HEK293 (cell line): ENCODE data around the gene TECTA.

ENCODE experiments used
- ZNF10 ChIP-seq: fragments of 450-650 bp; formaldehyde crosslinking; IDR thresholded peaks from 2 replicates; pipeline ENCODE4 v1.5.1; 2017; ENCODE audit warnings: missing biosample characterization, missing genetic modification characterization
- ZNF132 ChIP-seq: fragments of 450-650 bp; formaldehyde crosslinking; IDR thresholded peaks from 2 replicates; pipeline ENCODE4 v1.5.1; 2017; ENCODE audit warnings: missing biosample characterization, missing genetic modification characterization, borderline replicate concordance
- ZNF138 ChIP-seq: fragments of 450-650 bp; formaldehyde crosslinking; IDR thresholded peaks from 2 replicates; pipeline ENCODE4 v1.5.1; 2016; ENCODE audit warnings: missing biosample characterization, missing genetic modification characterization, borderline replicate concordance
- ZNF174 ChIP-seq: fragments of 450-650 bp; formaldehyde crosslinking; IDR thresholded peaks from 2 replicates; pipeline ENCODE4 v1.5.0; 2017; ENCODE audit warnings: missing biosample characterization, mild to moderate bottlenecking, missing genetic modification characterization
- ZNF211 ChIP-seq: fragments of 450-650 bp; formaldehyde crosslinking; IDR thresholded peaks from 2 replicates; pipeline ENCODE4 v1.5.1; 2016; ENCODE audit warnings: low read depth, missing biosample characterization, missing genetic modification characterization
- ZNF416 ChIP-seq: fragments of 450-650 bp; formaldehyde crosslinking; IDR thresholded peaks from 2 replicates; pipeline ENCODE4 v1.5.1; 2016; ENCODE audit warnings: missing biosample characterization, missing genetic modification characterization
- ZNF560 ChIP-seq: fragments of 450-650 bp; formaldehyde crosslinking; IDR thresholded peaks from 2 replicates; pipeline ENCODE4 v1.5.1; 2017; ENCODE audit warnings: missing biosample characterization, missing genetic modification characterization, borderline replicate concordance
- ZNF670 ChIP-seq: fragments of 450-650 bp; formaldehyde crosslinking; IDR thresholded peaks from 2 replicates; pipeline ENCODE4 v1.5.1; 2016; ENCODE audit warnings: missing biosample characterization, missing genetic modification characterization, low read depth
- ZNF830 ChIP-seq: fragments of 450-650 bp; IDR thresholded peaks from 2 replicates; pipeline ENCODE4 v1.5.0; 2018; ENCODE audit warnings: missing biosample characterization, missing genetic modification characterization, low read depth, mild to moderate bottlenecking, moderate library complexity
- TF ChIP-seq, protein P1 (sequence below): fragments of 450-650 bp; formaldehyde crosslinking; IDR thresholded peaks from 2 replicates; pipeline ENCODE4 v1.5.1; 2016; ENCODE audit warnings: missing biosample characterization, missing genetic modification characterization
- TF ChIP-seq, protein P2 (sequence below): fragments of 450-650 bp; formaldehyde crosslinking; IDR thresholded peaks from 2 replicates; pipeline ENCODE4 v1.5.1; 2016; ENCODE audit warnings: missing biosample characterization, missing genetic modification characterization
- TF ChIP-seq, protein P3 (sequence below): fragments of 450-650 bp; IDR thresholded peaks from 2 replicates; pipeline ENCODE4 v1.5.1; 2018; ENCODE audit warnings: missing biosample characterization, missing genetic modification characterization
- TF ChIP-seq, protein P4 (sequence below): fragments of 450-650 bp; formaldehyde crosslinking; IDR thresholded peaks from 2 replicates; pipeline ENCODE4 v1.5.1; 2016; ENCODE audit warnings: missing biosample characterization, missing genetic modification characterization

DNA sequence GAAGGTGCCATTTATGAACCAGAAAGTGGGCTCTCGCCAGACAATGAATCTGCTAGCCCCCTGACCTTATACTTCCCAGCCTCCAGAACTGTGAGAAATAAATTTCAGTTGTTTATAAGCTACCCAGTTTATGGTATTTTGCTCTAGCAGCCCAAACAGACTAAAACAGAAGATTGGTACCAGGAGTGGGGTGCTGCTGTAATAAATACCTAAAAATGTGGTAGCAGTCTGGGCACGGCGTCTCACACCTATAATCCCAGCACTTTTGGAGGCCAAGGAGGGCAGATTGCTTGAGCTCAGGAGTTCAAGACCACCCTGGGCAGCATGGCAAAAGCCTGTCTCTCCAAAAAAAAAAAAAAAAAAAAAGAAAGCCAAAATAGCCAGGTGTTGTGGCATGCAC is 21.3 kb downstream of the TECTA start:
- TF ChIP-seq ZNF132 (tag by site-specific recombination) (no peak), ZNF560 (tag by site-specific recombination) (no peak), ZNF670 (tag by site-specific recombination) (no peak), ZNF174 (tag by site-specific recombination) (no peak), ZNF211 (tag by site-specific recombination) (no peak), ZNF830 (tag by site-specific recombination) (no peak), ZNF10 (tag by site-specific recombination) (no peak), ZNF416 (no peak), ZNF138 (tag by site-specific recombination) (no peak)
- TF ChIP-seq, protein P1, sequence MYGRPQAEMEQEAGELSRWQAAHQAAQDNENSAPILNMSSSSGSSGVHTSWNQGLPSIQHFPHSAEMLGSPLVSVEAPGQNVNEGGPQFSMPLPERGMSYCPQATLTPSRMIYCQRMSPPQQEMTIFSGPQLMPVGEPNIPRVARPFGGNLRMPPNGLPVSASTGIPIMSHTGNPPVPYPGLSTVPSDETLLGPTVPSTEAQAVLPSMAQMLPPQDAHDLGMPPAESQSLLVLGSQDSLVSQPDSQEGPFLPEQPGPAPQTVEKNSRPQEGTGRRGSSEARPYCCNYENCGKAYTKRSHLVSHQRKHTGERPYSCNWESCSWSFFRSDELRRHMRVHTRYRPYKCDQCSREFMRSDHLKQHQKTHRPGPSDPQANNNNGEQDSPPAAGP (tag by site-specific recombination): no peak
- TF ChIP-seq, protein P2, sequence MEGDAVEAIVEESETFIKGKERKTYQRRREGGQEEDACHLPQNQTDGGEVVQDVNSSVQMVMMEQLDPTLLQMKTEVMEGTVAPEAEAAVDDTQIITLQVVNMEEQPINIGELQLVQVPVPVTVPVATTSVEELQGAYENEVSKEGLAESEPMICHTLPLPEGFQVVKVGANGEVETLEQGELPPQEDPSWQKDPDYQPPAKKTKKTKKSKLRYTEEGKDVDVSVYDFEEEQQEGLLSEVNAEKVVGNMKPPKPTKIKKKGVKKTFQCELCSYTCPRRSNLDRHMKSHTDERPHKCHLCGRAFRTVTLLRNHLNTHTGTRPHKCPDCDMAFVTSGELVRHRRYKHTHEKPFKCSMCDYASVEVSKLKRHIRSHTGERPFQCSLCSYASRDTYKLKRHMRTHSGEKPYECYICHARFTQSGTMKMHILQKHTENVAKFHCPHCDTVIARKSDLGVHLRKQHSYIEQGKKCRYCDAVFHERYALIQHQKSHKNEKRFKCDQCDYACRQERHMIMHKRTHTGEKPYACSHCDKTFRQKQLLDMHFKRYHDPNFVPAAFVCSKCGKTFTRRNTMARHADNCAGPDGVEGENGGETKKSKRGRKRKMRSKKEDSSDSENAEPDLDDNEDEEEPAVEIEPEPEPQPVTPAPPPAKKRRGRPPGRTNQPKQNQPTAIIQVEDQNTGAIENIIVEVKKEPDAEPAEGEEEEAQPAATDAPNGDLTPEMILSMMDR (tag by site-specific recombination): no peak
- TF ChIP-seq, protein P3, sequence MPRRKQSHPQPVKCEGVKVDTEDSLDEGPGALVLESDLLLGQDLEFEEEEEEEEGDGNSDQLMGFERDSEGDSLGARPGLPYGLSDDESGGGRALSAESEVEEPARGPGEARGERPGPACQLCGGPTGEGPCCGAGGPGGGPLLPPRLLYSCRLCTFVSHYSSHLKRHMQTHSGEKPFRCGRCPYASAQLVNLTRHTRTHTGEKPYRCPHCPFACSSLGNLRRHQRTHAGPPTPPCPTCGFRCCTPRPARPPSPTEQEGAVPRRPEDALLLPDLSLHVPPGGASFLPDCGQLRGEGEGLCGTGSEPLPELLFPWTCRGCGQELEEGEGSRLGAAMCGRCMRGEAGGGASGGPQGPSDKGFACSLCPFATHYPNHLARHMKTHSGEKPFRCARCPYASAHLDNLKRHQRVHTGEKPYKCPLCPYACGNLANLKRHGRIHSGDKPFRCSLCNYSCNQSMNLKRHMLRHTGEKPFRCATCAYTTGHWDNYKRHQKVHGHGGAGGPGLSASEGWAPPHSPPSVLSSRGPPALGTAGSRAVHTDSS: no peak
- TF ChIP-seq, protein P4, sequence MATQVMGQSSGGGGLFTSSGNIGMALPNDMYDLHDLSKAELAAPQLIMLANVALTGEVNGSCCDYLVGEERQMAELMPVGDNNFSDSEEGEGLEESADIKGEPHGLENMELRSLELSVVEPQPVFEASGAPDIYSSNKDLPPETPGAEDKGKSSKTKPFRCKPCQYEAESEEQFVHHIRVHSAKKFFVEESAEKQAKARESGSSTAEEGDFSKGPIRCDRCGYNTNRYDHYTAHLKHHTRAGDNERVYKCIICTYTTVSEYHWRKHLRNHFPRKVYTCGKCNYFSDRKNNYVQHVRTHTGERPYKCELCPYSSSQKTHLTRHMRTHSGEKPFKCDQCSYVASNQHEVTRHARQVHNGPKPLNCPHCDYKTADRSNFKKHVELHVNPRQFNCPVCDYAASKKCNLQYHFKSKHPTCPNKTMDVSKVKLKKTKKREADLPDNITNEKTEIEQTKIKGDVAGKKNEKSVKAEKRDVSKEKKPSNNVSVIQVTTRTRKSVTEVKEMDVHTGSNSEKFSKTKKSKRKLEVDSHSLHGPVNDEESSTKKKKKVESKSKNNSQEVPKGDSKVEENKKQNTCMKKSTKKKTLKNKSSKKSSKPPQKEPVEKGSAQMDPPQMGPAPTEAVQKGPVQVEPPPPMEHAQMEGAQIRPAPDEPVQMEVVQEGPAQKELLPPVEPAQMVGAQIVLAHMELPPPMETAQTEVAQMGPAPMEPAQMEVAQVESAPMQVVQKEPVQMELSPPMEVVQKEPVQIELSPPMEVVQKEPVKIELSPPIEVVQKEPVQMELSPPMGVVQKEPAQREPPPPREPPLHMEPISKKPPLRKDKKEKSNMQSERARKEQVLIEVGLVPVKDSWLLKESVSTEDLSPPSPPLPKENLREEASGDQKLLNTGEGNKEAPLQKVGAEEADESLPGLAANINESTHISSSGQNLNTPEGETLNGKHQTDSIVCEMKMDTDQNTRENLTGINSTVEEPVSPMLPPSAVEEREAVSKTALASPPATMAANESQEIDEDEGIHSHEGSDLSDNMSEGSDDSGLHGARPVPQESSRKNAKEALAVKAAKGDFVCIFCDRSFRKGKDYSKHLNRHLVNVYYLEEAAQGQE: no peak
